PC-3 (cell line): Measurements from ENCODE around the gene WNT3. TPM values are rescaled to one million over a fixed set of nuclear protein-coding genes. Genes with fewer than 3 reads are reported as not detected.

Experiments used
- ATAC-seq: fragments of 200-7000 bp; cut with Tn5 transposase; 2 replicates; pipeline ENCODE4 v1.9.1; 2020; ENCODE audit warnings: mild to moderate bottlenecking, moderate library complexity
- BruUV-seq: library from RNA; stranded (reverse); fragments of 400-500 nt; replicated peaks from 2 replicates; lab custom pipeline; 2021; lab: Mats Ljungman, UMichigan
- CTCF ChIA-PET: fragments of 300-600 bp; sonication (Branson Sonifier 250); formaldehyde crosslinking; loops from one replicate; lab custom pipeline; 2022; ENCODE audit warnings: antibody characterized with exemption; lab: Charles Lee
- POLR2A ChIA-PET: fragments of 300-600 bp; sonication (Branson Sonifier 250); formaldehyde crosslinking; loops from one replicate; lab custom pipeline; 2022; ENCODE audit warnings: antibody characterized with exemption; ENCODE audit not compliant: unreplicated experiment; lab: Charles Lee
- DNase-seq: peaks from one replicate; pipeline ENCODE4 v3.0.0-alpha.2; 2015
- H2AFZ ChIP-seq: fragments of 300-600 bp; sonication (generic); 2 replicates; pipeline ENCODE4 v1.6.0; 2016; ENCODE audit warnings: antibody characterized with exemption, low read length
- H3F3A ChIP-seq: fragments of 300-600 bp; sonication (generic); one replicate; pipeline ENCODE4 v1.6.0; 2017; ENCODE audit warnings: antibody characterized with exemption, low read length, control low read depth, mild to moderate bottlenecking; ENCODE audit not compliant: unreplicated experiment
- H3K27ac ChIP-seq: fragments of 300-600 bp; sonication (generic); 2 replicates; pipeline ENCODE4 v1.5.1; 2016; ENCODE audit warnings: mild to moderate bottlenecking, low read length
- H3K27me3 ChIP-seq: fragments of 300-600 bp; sonication (generic); 2 replicates; pipeline ENCODE4 v1.6.1; 2016; ENCODE audit warnings: low read length, mixed read lengths
- H3K36me3 ChIP-seq: fragments of 300-600 bp; sonication (generic); 2 replicates; pipeline ENCODE4 v1.6.1; 2016; ENCODE audit warnings: low read depth, mixed run types, low read length, mixed read lengths
- H3K4me1 ChIP-seq: fragments of 300-600 bp; sonication (generic); 2 replicates; pipeline ENCODE4 v1.5.1; 2016; ENCODE audit warnings: low read length; ENCODE audit not compliant: insufficient read depth
- H3K4me2 ChIP-seq: fragments of 300-600 bp; sonication (generic); 2 replicates; pipeline ENCODE4 v1.6.0; 2016; ENCODE audit warnings: low read length
- H3K4me3 ChIP-seq: fragments of 300-600 bp; sonication (generic); 2 replicates; pipeline ENCODE4 v1.5.1; 2016; ENCODE audit warnings: mild to moderate bottlenecking, low read length, mixed read lengths
- H3K79me2 ChIP-seq: fragments of 300-600 bp; sonication (generic); 2 replicates; pipeline ENCODE4 v1.6.1; 2017; ENCODE audit warnings: low read length, mixed read lengths
- H3K9ac ChIP-seq: fragments of 300-600 bp; sonication (generic); 2 replicates; pipeline ENCODE4 v1.6.0; 2016; ENCODE audit warnings: mild to moderate bottlenecking, low read length
- H3K9me2 ChIP-seq: fragments of 300-600 bp; sonication (generic); replicated peaks from 2 replicates; pipeline ENCODE4 v1.6.1; 2016; ENCODE audit warnings: mixed run types, low read length, mixed read lengths
- H3K9me3 ChIP-seq: fragments of 300-600 bp; sonication (generic); 2 replicates; pipeline ENCODE4 v1.6.1; 2016; ENCODE audit warnings: low read length, mixed read lengths
- H4K20me1 ChIP-seq: fragments of 300-600 bp; sonication (generic); 2 replicates; pipeline ENCODE4 v1.6.1; 2016; ENCODE audit warnings: low read length, mixed read lengths
- EZH2 ChIP-seq: fragments of 300-600 bp; sonication (generic); IDR thresholded peaks from one replicate; pipeline ENCODE4 v1.6.1; 2017; ENCODE audit warnings: antibody characterized with exemption, mild to moderate bottlenecking, low read length; ENCODE audit not compliant: unreplicated experiment
- EZH2phosphoT487 ChIP-seq: fragments of 300-600 bp; sonication (generic); IDR thresholded peaks from 2 replicates; pipeline ENCODE4 v1.6.1; 2018; ENCODE audit warnings: mild to moderate bottlenecking, antibody characterized with exemption, low read length, borderline replicate concordance
- intact Hi-C: fragments of 100-400 bp; cut with micrococcal nuclease; formaldehyde crosslinking; loops from 2 replicates; pipeline ENCODE4 v1.9.0; 2023
- total RNA-seq: library from RNA; depleted of rRNA; stranded (reverse); fragments of >200 nt; gene quantifications from 2 replicates; pipeline ENCODE4 v1.2.3, GENCODE V29; 2014
- TF ChIP-seq, protein P1 (sequence below): fragments of 300-600 bp; sonication (generic); conservative IDR thresholded peaks from 2 replicates; pipeline ENCODE4 v1.5.1; 2017; ENCODE audit warnings: antibody characterized with exemption, low read depth, mild to moderate bottlenecking, low read length

WNT3 gene
- total RNA-seq, 1 experiment from 2014 or later = 4.9 TPM

DNA sequence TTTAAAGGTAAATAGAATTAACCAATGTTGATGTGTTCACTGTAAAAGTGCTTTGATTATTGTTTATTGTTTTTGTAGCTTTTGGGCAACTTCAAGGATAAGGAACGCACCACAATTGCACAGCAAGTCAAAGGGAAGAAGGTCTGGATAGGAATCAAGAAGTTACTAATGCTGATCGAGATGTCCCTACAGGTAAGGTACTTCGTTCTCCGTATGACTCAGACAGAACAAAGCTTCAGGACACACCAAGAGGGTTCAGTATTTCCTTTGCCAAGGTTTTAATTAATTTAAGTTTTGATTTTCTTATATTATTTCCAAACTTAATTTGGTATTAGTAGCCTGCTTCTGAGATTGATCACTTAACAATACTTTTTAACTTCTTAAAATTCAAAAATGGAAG is 67.1 kb downstream of the WNT3 start:
- Histone ChIP-seq H3K36me3 (peaks cover 26% of the 10 kb centered on the region), H3K9me3 (no peaks in the 10 kb centered on the region), H2AFZ (no peak overlapping the region), H3K9ac (no peak overlapping the region), H3K27me3 (no peaks in the 10 kb centered on the region), H3K4me3 (no peak overlapping the region), H3K4me2 (no peak overlapping the region), H4K20me1 (no peaks in the 10 kb centered on the region), H3F3A (no peaks in the 10 kb centered on the region), H3K9me2 (no peaks in the 10 kb centered on the region), H3K4me1 (no peaks in the 10 kb centered on the region), H3K27ac (no peak overlapping the region), H3K79me2 (no peaks in the 10 kb centered on the region)
- DNase-seq (no peak), ATAC-seq (no peak)
- TF ChIP-seq, protein P1, sequence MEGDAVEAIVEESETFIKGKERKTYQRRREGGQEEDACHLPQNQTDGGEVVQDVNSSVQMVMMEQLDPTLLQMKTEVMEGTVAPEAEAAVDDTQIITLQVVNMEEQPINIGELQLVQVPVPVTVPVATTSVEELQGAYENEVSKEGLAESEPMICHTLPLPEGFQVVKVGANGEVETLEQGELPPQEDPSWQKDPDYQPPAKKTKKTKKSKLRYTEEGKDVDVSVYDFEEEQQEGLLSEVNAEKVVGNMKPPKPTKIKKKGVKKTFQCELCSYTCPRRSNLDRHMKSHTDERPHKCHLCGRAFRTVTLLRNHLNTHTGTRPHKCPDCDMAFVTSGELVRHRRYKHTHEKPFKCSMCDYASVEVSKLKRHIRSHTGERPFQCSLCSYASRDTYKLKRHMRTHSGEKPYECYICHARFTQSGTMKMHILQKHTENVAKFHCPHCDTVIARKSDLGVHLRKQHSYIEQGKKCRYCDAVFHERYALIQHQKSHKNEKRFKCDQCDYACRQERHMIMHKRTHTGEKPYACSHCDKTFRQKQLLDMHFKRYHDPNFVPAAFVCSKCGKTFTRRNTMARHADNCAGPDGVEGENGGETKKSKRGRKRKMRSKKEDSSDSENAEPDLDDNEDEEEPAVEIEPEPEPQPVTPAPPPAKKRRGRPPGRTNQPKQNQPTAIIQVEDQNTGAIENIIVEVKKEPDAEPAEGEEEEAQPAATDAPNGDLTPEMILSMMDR = no peak
- TF ChIP-seq EZH2 (no peak), EZH2phosphoT487 (no peak)
- no TSS peak for BruUV-seq
- POLR2A ChIA-PET = no interaction called here
- intact Hi-C loops = no loop called here
- CTCF ChIA-PET = no interaction called here

DNA sequence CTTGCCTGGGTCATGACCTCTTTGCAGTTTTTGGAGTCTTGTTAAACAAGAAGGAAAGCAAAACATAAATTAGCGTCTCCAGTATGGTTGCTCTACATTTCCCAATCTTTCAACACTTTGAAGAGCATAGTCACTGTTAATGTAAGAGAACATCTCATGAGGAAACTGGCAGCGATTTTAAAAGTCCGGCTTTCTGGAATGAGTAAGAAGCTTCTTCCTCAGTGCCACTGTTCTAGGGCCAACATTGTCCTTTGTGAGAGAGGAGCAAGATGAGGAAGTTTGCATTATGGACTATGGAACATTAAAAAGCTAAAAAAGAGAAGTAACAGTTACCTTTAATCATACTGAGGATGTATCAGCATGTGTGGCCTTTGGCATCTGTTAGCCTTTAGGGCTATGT is 73.1 kb downstream of the WNT3 start:
- Histone ChIP-seq H3K9me2 (no peaks in the 10 kb centered on the region), H3K9ac (no peak overlapping the region), H3K27me3 (no peaks in the 10 kb centered on the region), H3K27ac (no peak overlapping the region), H3F3A (no peaks in the 10 kb centered on the region), H3K36me3 (peaks cover 4% of the 10 kb centered on the region), H2AFZ (no peak overlapping the region), H3K79me2 (no peaks in the 10 kb centered on the region), H3K4me2 (no peak overlapping the region), H3K4me3 (no peak overlapping the region), H3K4me1 (peaks cover 20% of the 10 kb centered on the region), H4K20me1 (no peaks in the 10 kb centered on the region), H3K9me3 (no peaks in the 10 kb centered on the region)
- intact Hi-C loops = no loop called here
- POLR2A ChIA-PET = no interaction called here
- DNase-seq (no peak), ATAC-seq (no peak)
- TF ChIP-seq, protein P1 = no peak
- TF ChIP-seq EZH2phosphoT487 = no peak
- no peak for TF ChIP-seq EZH2
- CTCF ChIA-PET = no interaction called here
- no TSS peak for BruUV-seq

DNA sequence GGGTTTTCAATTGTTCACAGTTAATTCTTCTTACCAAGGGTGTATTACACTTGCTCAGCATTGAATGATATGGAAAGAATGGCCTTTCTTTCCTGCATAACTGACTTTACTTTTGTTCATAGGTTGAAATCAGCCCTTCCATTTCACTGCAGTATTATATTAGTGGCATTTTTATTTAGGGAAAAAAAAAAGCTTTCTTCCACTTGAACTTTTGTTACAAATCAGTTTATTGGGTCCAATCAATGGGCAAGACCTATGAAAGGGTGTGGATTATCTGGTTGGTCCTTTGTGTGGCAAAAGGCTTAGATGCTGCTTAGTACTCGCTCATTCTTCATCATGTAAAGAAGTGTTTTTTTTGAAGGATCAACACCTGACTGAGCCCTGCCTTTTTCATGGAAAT is 74.1 kb downstream of the WNT3 start:
- TF ChIP-seq, protein P1 = no peak
- TF ChIP-seq EZH2 (no peak), EZH2phosphoT487 (no peak)
- intact Hi-C loops = no loop called here
- CTCF ChIA-PET = no interaction called here

More for the DNA sequence above, 74.1 kb downstream of the WNT3 start:
- DNase-seq (no peak), ATAC-seq (no peak)
- Histone ChIP-seq H2AFZ (no peak overlapping the region), H3K36me3 (peaks cover under 1% of the 10 kb centered on the region; the same call in 1 of the 2 replicates), H3K9me3 (no peaks in the 10 kb centered on the region), H3K27ac (no peak overlapping the region), H3F3A (no peaks in the 10 kb centered on the region), H3K79me2 (no peaks in the 10 kb centered on the region), H3K4me2 (no peak overlapping the region), H3K4me3 (no peak overlapping the region), H3K4me1 (peaks cover 20% of the 10 kb centered on the region), H4K20me1 (no peaks in the 10 kb centered on the region), H3K27me3 (no peaks in the 10 kb centered on the region), H3K9me2 (no peaks in the 10 kb centered on the region), H3K9ac (no peak overlapping the region)
- POLR2A ChIA-PET = interaction anchor here (0.5 to 0.7 kb wide), 2 partner anchors 181 to 645 kb away, joined by 3 to 4 read pairs; no protein-coding TSS in a partner anchor
- BruUV-seq = no TSS peak
